M059J (cell line): ENCODE measurements around the gene SLC38A10. TPM values are rescaled to one million over a fixed set of nuclear protein-coding genes. Genes with fewer than 3 reads are reported as not detected.
A peak's percentile ranks its signal among the peaks of the same experiment; 100 is the strongest.

Experiments
- DNase-seq: peaks from one replicate; pipeline ENCODE4 v3.0.0-alpha.2; 2012; ENCODE audit warnings: low read depth
- total RNA-seq: library from RNA; depleted of rRNA; stranded (reverse); fragments of >200 nt; shearing (Covaris generic); gene quantifications from 2 replicates; pipeline ENCODE4 v1.2.3, GENCODE V29; 2014

SLC38A10 gene
- total RNA-seq, 1 experiment from 2014 or later, result 119 TPM

GRCh38 chr17:81241648-81242420 lies 53.3 kb downstream of the SLC38A10 start:
- DNase-seq, result no peak

- DNase-seq, result no peak
Observed at GRCh38 chr17:81241203-81241602, 53.9 kb downstream of the SLC38A10 start.

GRCh38 chr17:81240761-81241160 lies 54.3 kb downstream of the SLC38A10 start:
- DNase-seq, result no peak

GRCh38 chr17:81239714-81240555 lies 55.2 kb downstream of the SLC38A10 start:
- peak; percentile 28 for DNase-seq

GRCh38 chr17:81238815-81239713 lies 56.0 kb downstream of the SLC38A10 start, which contains the start of the genes NDUFAF8 and TEPSIN:
NDUFAF8 (plus strand) TSS chr17:81239318; CDS start chr17:81239364, 46 bp downstream.
TEPSIN (minus strand) TSS chr17:81239055; CDS start chr17:81239033, 22 bp downstream.
- peak; percentile 99 for DNase-seq

GRCh38 chr17:81238490-81238814 lies 56.7 kb downstream of the SLC38A10 start:
- DNase-seq, result no peak

GRCh38 chr17:81237591-81238489 lies 57.3 kb downstream of the SLC38A10 start:
- no peak for DNase-seq

GRCh38 chr17:81236784-81237183 lies 58.3 kb downstream of the SLC38A10 start:
- no peak for DNase-seq

GRCh38 chr17:81235822-81236740 lies 59.0 kb downstream of the SLC38A10 start:
- no peak for DNase-seq

GRCh38 chr17:81234940-81235821 lies 59.9 kb downstream of the SLC38A10 start:
- no peak for DNase-seq

GRCh38 chr17:81234506-81234855 lies 60.6 kb downstream of the SLC38A10 start:
- DNase-seq, result no peak

- DNase-seq, result no peak
Observed at GRCh38 chr17:81233811-81234505, 61.1 kb downstream of the SLC38A10 start.

- no peak for DNase-seq
Observed at GRCh38 chr17:81233316-81233715, 61.8 kb downstream of the SLC38A10 start.

GRCh38 chr17:81232616-81233241 lies 62.4 kb downstream of the SLC38A10 start:
- DNase-seq, result no peak

- no peak for DNase-seq
Observed at GRCh38 chr17:81231766-81232581, 63.1 kb downstream of the SLC38A10 start.

- DNase-seq, result no peak
Observed at GRCh38 chr17:81231121-81231645, 63.9 kb downstream of the SLC38A10 start.
